Smooth muscle cell (in vitro differentiated cells): Measurements from ENCODE around the gene UIMC1. TPM values are rescaled to one million over a fixed set of nuclear protein-coding genes. Genes with fewer than 3 reads are reported as not detected.

ENCODE experiments used
- DNase-seq: peaks from one replicate; lab custom pipeline; 2025; ENCODE audit not compliant: unreplicated experiment; lab: John Stamatoyannopoulos, UW
- H2AFZ ChIP-seq: fragments of 200-600 bp; sonication (generic); 2 replicates; pipeline ENCODE4 v1.6.0; 2016; ENCODE audit warnings: antibody characterized with exemption, low read depth, mild to moderate bottlenecking
- H3F3A ChIP-seq: fragments of 200-600 bp; sonication (generic); 2 replicates; pipeline ENCODE4 v1.6.0; 2017; ENCODE audit warnings: antibody characterized with exemption, low read depth
- H3K27ac ChIP-seq: fragments of 200-600 bp; sonication (generic); 2 replicates; pipeline ENCODE4 v1.5.1; 2016; ENCODE audit warnings: low read depth, mild to moderate bottlenecking
- H3K27me3 ChIP-seq: fragments of 200-600 bp; sonication (generic); 2 replicates; pipeline ENCODE4 v1.6.1; 2016; ENCODE audit warnings: low read depth, mild to moderate bottlenecking
- H3K36me3 ChIP-seq: fragments of 200-600 bp; sonication (generic); 2 replicates; pipeline ENCODE4 v1.5.1; 2016; ENCODE audit warnings: low read depth
- H3K4me1 ChIP-seq: fragments of 200-600 bp; sonication (generic); 2 replicates; pipeline ENCODE4 v1.5.1; 2016; ENCODE audit warnings: low read depth
- H3K4me2 ChIP-seq: fragments of 200-600 bp; sonication (generic); 2 replicates; pipeline ENCODE4 v1.6.0; 2016; ENCODE audit warnings: mild to moderate bottlenecking
- H3K4me3 ChIP-seq: fragments of 200-600 bp; sonication (generic); 2 replicates; pipeline ENCODE4 v1.5.1; 2016; ENCODE audit warnings: mild to moderate bottlenecking
- H3K79me2 ChIP-seq: fragments of 200-600 bp; sonication (generic); 2 replicates; pipeline ENCODE4 v1.6.0; 2016; ENCODE audit warnings: low read depth, mild to moderate bottlenecking
- H3K9ac ChIP-seq: fragments of 200-600 bp; sonication (generic); 2 replicates; pipeline ENCODE4 v1.6.0; 2016; ENCODE audit warnings: low read depth
- H3K9me3 ChIP-seq: fragments of 200-600 bp; sonication (generic); replicated peaks from 2 replicates; pipeline ENCODE4 v1.5.1; 2016; ENCODE audit warnings: low read depth
- H4K20me1 ChIP-seq: fragments of 200-600 bp; sonication (generic); 2 replicates; pipeline ENCODE4 v1.6.0; 2016; ENCODE audit warnings: low read depth
- CTCF ChIP-seq: fragments of 200-600 bp; sonication (generic); IDR thresholded peaks from 2 replicates; pipeline ENCODE4 v1.5.1; 2017; ENCODE audit warnings: borderline replicate concordance, mild to moderate bottlenecking, antibody characterized with exemption; ENCODE audit not compliant: insufficient read depth, poor library complexity, severe bottlenecking
- WGBS: methylation state at CpG from one replicate; pipeline ENCODE4 v1.1.7; 2016; ENCODE audit warnings: low lambda C conversion rate; 5-methylcytosine and 5-hydroxymethylcytosine counted together
- polyA plus RNA-seq: library from polyadenylated mRNA; unstranded; fragments of >200 nt; fragmentation: Nextera tagmentation; extraction: Ambion mirVana; gene quantifications from 2 replicates; pipeline ENCODE4 v1.2.1, GENCODE V29; 2016
- total RNA-seq: library from RNA; depleted of rRNA; stranded (reverse); fragments of >200 nt; gene quantifications from 2 replicates; pipeline ENCODE4 v1.2.3, GENCODE V29; 2014

Gene UIMC1
- total and polyA plus RNA-seq, 2 experiments from 2014 or later: 12.1 to 19.9 TPM

- H3K9me3 ChIP-seq: no peaks in the 10 kb centered on the region
- H3K9ac ChIP-seq: no peak overlapping the region
- DNase-seq: no peak
These were observed 115.1 kb downstream of the UIMC1 start for GRCh38 chr5:176891331-176891958.

GRCh38 chr5:176890455-176891330 lies 115.9 kb downstream of the UIMC1 start:
- Histone ChIP-seq H3K4me1 (no peaks in the 10 kb centered on the region), H4K20me1 (no peaks in the 10 kb centered on the region), H3K4me3 (no peak overlapping the region), H2AFZ (no peak overlapping the region), H3K36me3 (no peaks in the 10 kb centered on the region), H3K27me3 (peaks cover 7% of the 10 kb centered on the region), H3K27ac (no peak overlapping the region), H3K79me2 (no peaks in the 10 kb centered on the region), H3K9ac (no peak overlapping the region), H3K4me2 (no peak overlapping the region), H3K9me3 (no peaks in the 10 kb centered on the region), H3F3A (no peaks in the 10 kb centered on the region)
- no peak for TF ChIP-seq CTCF
- DNase-seq: no peak
- WGBS: 79% methylated on average over 9 of the region's 9 CpGs

More at GRCh38 chr5:176891331-176891958, 115.1 kb downstream of the UIMC1 start:
- no peaks in the 10 kb centered on the region for H4K20me1 ChIP-seq
- H3K4me2 ChIP-seq: no peak overlapping the region
- H3F3A ChIP-seq: no peaks in the 10 kb centered on the region
- H3K27ac ChIP-seq: no peak overlapping the region
- H3K4me3 ChIP-seq: no peak overlapping the region
- H2AFZ ChIP-seq: no peak overlapping the region
- no peaks in the 10 kb centered on the region for H3K79me2 ChIP-seq
- H3K36me3 ChIP-seq: no peaks in the 10 kb centered on the region
- peaks cover 7% of the 10 kb centered on the region for H3K27me3 ChIP-seq
- no peaks in the 10 kb centered on the region for H3K4me1 ChIP-seq
- WGBS: 92% methylated on average over 9 of the region's 9 CpGs
- TF ChIP-seq CTCF: no peak

- H3K4me3 ChIP-seq: no peak overlapping the region
- H3K9me3 ChIP-seq: no peaks in the 10 kb centered on the region
- no peak for TF ChIP-seq CTCF
- 90% methylated on average over 21 of the region's 24 CpGs for WGBS
- no peaks in the 10 kb centered on the region for H3K4me1 ChIP-seq
- no peak overlapping the region for H3K9ac ChIP-seq
- H4K20me1 ChIP-seq: no peaks in the 10 kb centered on the region
- DNase-seq: no peak
- no peak overlapping the region for H2AFZ ChIP-seq
- no peak overlapping the region for H3K4me2 ChIP-seq
- H3K36me3 ChIP-seq: no peaks in the 10 kb centered on the region
- H3K27me3 ChIP-seq: peaks cover 7% of the 10 kb centered on the region
- no peaks in the 10 kb centered on the region for H3F3A ChIP-seq
- H3K27ac ChIP-seq: no peak overlapping the region
- H3K79me2 ChIP-seq: no peaks in the 10 kb centered on the region
These were observed 117.0 kb downstream of the UIMC1 start for GRCh38 chr5:176889321-176890280.
